ENCODE measurements around the gene CHAF1B.
"Not testable (repeated sequence)": the region's sequence is repeated elsewhere in the genome, so short reads cannot be mapped to it uniquely, and the experiment has no call there.

The CHAF1B gene

GRCh38 chr21:36388096-36388495 lies 2.9 kb downstream of the CHAF1B start:
- DNase-seq (ENCODE audit: low read depth, low spot score): no peak

GRCh38 chr21:36388835-36389234 lies 3.6 kb downstream of the CHAF1B start:
- no peak for DNase-seq (ENCODE audit: low read depth, low spot score)

GRCh38 chr21:36391649-36392048 lies 6.5 kb downstream of the CHAF1B start:
- not testable (repeated sequence) for DNase-seq (ENCODE audit: low read depth, low spot score)

- no peak for DNase-seq (ENCODE audit: low read depth, low spot score)
These were observed 10.3 kb downstream of the CHAF1B start for GRCh38 chr21:36395353-36396111.

GRCh38 chr21:36396325-36396724 lies 11.1 kb downstream of the CHAF1B start:
- DNase-seq (ENCODE audit: low read depth, low spot score): no peak

- DNase-seq (ENCODE audit: low read depth, low spot score): no peak
These were observed 11.8 kb downstream of the CHAF1B start for GRCh38 chr21:36396971-36397370.

GRCh38 chr21:36397606-36398005 lies 12.4 kb downstream of the CHAF1B start:
- DNase-seq (ENCODE audit: low read depth, low spot score): no peak

GRCh38 chr21:36399736-36400135 lies 14.5 kb downstream of the CHAF1B start:
- not testable (repeated sequence) for DNase-seq (ENCODE audit: low read depth, low spot score)

GRCh38 chr21:36400719-36401118 lies 15.5 kb downstream of the CHAF1B start:
- no peak for DNase-seq (ENCODE audit: low read depth, low spot score)

GRCh38 chr21:36402339-36402738 lies 17.1 kb downstream of the CHAF1B start:
- DNase-seq (ENCODE audit: low read depth, low spot score): no peak

GRCh38 chr21:36403713-36404112 lies 18.5 kb downstream of the CHAF1B start:
- no peak for DNase-seq (ENCODE audit: low read depth, low spot score)

- no peak for DNase-seq (ENCODE audit: low read depth, low spot score)
These were observed 23.4 kb downstream of the CHAF1B start for GRCh38 chr21:36408568-36408967.

- DNase-seq (ENCODE audit: low read depth, low spot score): no peak
These were observed 26.1 kb downstream of the CHAF1B start for GRCh38 chr21:36411301-36411700.

- no peak for DNase-seq (ENCODE audit: low read depth, low spot score)
These were observed 27.7 kb downstream of the CHAF1B start for GRCh38 chr21:36412916-36413315.

- no peak for DNase-seq (ENCODE audit: low read depth, low spot score)
These were observed 30.2 kb downstream of the CHAF1B start for GRCh38 chr21:36415375-36415774.

GRCh38 chr21:36419241-36419640 lies 34.0 kb downstream of the CHAF1B start:
- DNase-seq (ENCODE audit: low read depth, low spot score): no peak

- no peak for DNase-seq (ENCODE audit: low read depth, low spot score)
These were observed 34.8 kb downstream of the CHAF1B start for GRCh38 chr21:36419996-36420395.

GRCh38 chr21:36420571-36421339 lies 35.6 kb downstream of the CHAF1B start:
- DNase-seq (ENCODE audit: low read depth, low spot score): no peak

- no peak for DNase-seq (ENCODE audit: low read depth, low spot score)
These were observed 37.3 kb downstream of the CHAF1B start for GRCh38 chr21:36422279-36423098.

GRCh38 chr21:36423771-36424433 lies 38.7 kb downstream of the CHAF1B start:
- DNase-seq (ENCODE audit: low read depth, low spot score): no peak

- DNase-seq (ENCODE audit: low read depth, low spot score): no peak
These were observed 39.4 kb downstream of the CHAF1B start for GRCh38 chr21:36424592-36424991.

GRCh38 chr21:36425286-36425685 lies 40.1 kb downstream of the CHAF1B start:
- no peak for DNase-seq (ENCODE audit: low read depth, low spot score)
